WI38 (cell line): ENCODE measurements around the gene CMTM2.

ENCODE experiments used
- H3K4me3 ChIP-seq: 2 replicates; pipeline ENCODE4 v1.5.1; 2011; ENCODE audit warnings: low read depth, mild to moderate bottlenecking, control low read depth, low read length
- TF ChIP-seq, protein P1 (sequence below): IDR thresholded peaks from 2 replicates; pipeline ENCODE4 v1.5.1; 2012; ENCODE audit warnings: low read depth, mild to moderate bottlenecking, control low read depth, low read length

Gene CMTM2

DNA sequence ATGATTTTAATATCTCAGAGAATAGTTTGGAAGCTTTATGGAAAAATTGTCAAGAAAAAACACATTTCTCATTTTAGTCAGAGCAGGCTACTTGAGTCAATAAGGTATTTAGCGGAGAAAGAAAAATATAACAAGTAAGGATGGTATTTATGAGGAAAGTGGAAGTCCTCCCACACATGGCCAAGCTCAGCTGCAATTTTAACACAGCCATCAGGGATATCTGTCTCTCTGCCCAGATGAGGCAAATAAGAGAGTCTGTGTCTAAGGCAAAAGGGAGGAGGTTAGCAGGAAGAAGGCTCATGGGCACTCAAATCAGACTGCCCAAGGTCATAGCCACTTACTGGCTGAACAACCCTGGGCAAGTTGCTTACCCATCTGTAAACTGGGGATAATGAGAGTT lies 5.2 kb upstream of the CMTM2 start:
- TF ChIP-seq, protein P1, sequence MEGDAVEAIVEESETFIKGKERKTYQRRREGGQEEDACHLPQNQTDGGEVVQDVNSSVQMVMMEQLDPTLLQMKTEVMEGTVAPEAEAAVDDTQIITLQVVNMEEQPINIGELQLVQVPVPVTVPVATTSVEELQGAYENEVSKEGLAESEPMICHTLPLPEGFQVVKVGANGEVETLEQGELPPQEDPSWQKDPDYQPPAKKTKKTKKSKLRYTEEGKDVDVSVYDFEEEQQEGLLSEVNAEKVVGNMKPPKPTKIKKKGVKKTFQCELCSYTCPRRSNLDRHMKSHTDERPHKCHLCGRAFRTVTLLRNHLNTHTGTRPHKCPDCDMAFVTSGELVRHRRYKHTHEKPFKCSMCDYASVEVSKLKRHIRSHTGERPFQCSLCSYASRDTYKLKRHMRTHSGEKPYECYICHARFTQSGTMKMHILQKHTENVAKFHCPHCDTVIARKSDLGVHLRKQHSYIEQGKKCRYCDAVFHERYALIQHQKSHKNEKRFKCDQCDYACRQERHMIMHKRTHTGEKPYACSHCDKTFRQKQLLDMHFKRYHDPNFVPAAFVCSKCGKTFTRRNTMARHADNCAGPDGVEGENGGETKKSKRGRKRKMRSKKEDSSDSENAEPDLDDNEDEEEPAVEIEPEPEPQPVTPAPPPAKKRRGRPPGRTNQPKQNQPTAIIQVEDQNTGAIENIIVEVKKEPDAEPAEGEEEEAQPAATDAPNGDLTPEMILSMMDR = no peak
- H3K4me3 ChIP-seq = no peak overlapping the region

DNA sequence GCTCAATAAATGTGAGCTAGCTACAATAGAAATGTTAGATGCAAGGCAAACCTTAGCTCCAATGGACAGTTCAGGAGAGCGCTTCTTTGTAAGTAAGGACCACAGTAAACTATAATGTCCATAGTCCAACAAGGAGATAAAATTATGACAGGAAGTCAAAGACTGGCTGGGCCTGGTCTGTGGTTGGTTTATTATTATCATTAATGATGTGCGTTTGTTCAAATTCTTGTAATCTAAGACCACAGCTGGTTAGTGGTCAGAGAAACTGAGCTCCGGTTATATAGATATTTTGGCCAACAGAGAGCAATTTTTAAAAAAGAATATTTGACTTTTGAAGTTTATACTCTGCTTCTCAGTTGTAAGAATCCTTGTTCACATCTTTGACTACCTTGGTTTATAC lies 4.7 kb upstream of the CMTM2 start:
- TF ChIP-seq, protein P1 = no peak

DNA sequence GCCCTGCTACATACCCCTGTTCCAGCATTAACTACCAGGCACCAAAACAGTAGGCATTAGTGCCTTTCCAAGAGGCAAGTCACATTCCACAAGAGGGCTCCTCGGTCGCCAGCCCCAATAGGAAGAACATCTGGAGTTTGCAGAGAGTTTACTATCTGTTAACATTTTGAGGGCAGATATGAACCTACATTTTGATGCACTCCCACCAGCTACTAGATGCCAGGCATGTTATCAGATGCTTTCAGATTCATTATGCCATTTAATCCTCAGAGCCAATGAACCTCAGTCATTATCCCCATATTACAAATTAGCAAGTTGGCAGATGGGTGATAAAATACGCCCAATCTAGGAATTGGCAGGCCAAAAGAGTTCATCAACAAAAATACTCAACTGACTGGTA lies 4.2 kb upstream of the CMTM2 start:
- no peak overlapping the region for H3K4me3 ChIP-seq
- TF ChIP-seq, protein P1 = no peak

More for the DNA sequence above, 4.7 kb upstream of the CMTM2 start:
- H3K4me3 ChIP-seq = no peak overlapping the region

DNA sequence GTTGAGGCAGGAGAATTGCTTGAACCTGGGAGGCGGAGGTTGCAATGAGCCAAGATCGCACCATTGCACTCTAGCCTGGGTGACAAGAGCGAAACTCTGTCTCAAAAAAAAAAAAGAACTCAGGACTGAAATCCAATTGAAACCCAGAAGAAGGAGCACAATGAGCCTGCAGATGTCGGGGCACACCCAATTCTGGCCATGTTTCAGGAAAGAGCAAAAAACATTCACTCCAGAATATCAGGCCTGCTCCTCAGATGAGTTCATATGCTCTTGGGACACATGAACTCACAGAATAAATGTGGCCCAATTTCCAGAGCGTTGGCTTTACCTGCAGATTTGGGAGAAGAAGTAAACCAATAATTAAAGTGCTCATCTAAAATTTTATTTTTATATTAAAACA lies 3.0 kb upstream of the CMTM2 start:
- TF ChIP-seq, protein P1 = no peak
- H3K4me3 ChIP-seq = no peak overlapping the region

DNA sequence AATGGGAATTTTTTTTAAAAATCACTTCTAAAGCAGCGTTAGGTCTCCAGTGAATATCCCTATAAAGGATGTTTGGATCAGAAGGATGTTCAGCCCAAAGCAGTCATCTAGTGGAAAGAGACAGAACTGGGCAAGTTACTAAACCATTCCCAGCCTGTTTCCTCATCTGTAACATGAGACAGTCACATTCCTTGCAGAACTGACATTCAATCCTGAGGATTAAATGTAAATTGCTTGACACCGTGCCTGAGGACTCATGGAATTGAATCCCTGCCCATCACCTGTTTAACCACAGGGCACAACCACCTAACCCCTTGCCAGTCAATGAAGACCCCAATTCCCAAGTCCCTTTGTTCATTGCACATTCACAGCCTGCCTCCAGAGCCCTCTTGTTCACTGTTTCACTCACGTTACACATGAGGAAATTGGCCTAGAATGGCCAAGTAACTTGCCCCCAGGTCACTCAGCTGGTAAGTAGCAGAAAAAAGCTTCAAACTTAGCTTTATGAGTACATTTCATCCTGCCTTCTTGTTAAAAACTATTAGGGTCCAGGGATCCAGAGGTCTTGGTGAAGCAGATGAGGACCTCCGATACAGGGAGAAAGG lies 1.4 kb downstream of the CMTM2 start:
- TF ChIP-seq, protein P1 = 0 out of 2 replicates have a peak, but pooled peaks have one; percentile 11
- no peak overlapping the region for H3K4me3 ChIP-seq

DNA sequence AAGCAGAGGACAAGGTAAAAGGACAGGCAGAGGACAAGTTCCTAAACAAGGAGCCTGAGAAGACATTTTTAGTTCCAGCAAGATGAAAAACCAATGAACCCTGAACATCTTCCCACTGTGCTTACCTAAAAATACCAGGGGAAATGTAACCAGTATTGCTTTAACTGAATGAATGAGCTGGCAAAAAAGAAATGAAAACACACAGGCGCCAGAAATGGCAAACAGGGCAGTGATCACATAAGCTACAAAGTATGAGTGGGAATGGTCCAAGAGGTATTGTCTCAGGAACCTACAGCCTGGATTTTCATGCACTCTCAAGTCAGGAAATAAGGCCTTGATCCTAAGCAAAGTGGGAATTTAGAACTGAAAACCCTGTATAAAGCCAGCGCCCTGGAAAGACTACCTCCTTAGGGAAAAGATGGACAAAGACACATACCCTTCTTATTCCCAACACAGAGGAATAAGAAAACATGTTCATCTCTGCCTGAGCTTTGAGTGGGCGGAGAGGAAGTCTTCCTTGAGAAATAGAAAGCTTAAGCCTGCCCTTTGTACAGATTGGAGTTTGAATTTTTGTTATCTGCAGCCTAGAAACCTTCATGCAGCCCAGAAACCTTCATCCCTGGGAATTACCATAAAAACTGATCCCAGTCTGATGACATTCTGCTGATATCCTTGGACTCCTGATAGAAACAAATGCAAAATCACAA lies 2.1 kb downstream of the CMTM2 start:
- no peak overlapping the region for H3K4me3 ChIP-seq

More for the DNA sequence above, 2.1 kb downstream of the CMTM2 start:
- TF ChIP-seq, protein P1 = no peak
